Smooth muscle cell of the brain vasculature (primary cell): ENCODE data around the gene MAGEE1.
A peak's percentile ranks its signal among the peaks of the same experiment; 100 is the strongest.

Experiments
- DNase-seq: peaks from one replicate; pipeline ENCODE4 v3.0.0-alpha.2; 2012; ENCODE audit warnings: low read depth, low spot score

The MAGEE1 gene

GRCh38 chrX:76427560-76428242, at the start of gene MAGEE1:
TSS of gene MAGEE1 (plus strand) at chrX:76427710. CDS start at chrX:76427931, 221 bp downstream.
- peak; percentile 26 for DNase-seq

DNA sequence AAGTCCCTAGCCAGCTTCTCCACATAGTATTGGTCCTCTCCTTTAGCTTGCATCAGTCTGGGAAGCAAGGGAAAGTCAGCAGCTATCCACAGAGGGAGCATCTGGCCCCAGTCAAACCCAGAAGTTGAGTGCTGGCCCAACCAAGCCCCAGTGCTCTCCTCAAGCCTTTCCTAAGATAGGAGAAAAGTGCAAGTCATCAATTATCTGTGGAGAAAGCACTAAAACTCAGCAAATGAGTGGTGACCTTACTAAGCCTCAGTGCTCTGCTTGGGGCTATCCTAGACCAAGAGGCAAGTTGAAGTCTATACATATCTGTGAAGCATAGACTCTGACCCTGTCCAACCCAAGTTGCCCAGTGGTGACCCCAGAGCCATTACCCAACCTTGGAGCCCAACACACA, 28.5 kb upstream of the MAGEE1 start:
- DNase-seq, result no peak

GRCh38 chrX:76407795-76408194, 19.7 kb upstream of the MAGEE1 start:
- no peak for DNase-seq

DNA sequence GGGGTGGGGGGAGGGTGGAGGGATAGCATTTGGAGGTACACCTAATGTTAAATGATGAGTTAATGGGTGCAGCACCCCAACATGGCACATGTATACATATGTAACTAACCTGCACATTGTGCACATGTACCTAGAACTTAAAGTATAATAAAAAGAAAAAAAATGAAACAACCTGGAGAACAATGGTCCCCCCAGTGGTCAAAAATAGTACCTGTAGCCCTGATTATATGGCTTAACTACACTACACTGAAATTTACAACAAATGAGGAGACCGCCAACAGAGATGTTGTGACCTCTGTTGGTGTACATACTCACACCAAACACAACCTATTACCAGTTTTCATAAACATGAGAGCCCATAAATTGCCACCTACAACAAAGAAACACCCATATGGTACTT, 7.3 kb upstream of the MAGEE1 start:
- DNase-seq, result no peak

DNA sequence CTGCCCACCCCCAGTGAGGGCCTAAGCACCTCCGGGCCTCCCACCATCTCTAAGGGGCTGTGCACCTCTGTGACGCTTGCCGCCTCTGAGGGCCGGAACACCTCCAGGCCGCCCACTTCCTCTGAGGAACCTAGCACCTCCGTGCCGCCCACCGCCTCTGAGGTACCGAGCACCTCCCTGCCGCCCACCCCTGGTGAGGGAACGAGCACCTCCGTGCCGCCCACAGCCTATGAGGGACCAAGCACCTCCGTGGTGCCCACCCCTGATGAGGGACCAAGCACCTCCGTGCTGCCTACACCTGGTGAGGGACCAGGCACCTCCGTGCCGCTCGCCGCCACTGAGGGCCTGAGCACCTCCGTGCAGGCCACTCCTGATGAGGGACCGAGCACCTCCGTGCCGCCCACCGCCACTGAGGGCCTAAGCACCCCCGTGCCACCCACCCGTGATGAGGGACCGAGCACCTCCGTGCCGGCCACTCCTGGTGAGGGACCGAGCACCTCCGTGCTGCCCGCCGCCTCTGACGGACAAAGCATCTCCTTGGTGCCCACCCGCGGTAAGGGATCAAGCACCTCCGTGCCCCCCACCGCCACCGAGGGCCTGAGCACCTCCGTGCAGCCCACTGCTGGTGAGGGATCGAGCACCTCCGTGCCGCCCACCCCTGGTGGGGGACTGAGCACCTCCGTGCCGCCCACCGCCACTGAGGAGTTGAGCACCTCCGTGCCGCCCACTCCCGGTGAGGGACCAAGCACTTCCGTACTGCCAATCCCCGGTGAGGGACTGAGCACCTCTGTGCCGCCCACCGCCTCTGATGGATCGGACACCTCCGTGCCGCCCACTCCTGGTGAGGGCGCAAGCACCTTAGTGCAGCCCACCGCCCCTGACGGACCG, 977 bp downstream of the MAGEE1 start:
- DNase-seq, result no peak

DNA sequence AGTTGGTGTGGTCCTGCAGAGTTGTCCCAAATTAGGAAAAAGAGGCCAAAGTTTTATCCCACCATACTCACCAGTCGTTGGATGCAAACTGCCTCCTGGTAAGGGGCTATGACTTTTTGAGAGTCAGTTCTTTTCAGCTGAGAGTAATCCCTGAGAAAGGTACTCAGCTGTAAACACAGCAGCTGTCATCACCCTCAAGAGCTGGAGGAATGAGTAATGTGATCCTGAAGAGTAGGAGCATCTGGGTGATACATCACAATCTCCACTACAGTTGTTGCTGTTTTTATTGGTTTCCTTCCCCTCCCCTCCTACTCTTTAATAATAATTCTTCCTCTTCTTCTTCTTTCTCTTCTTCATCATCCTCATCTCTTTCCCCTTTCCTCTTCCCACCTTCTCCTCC, 5.7 kb downstream of the MAGEE1 start:
- DNase-seq, result no peak

GRCh38 chrX:76434103-76434741, 6.7 kb downstream of the MAGEE1 start:
- DNase-seq, result no peak

DNA sequence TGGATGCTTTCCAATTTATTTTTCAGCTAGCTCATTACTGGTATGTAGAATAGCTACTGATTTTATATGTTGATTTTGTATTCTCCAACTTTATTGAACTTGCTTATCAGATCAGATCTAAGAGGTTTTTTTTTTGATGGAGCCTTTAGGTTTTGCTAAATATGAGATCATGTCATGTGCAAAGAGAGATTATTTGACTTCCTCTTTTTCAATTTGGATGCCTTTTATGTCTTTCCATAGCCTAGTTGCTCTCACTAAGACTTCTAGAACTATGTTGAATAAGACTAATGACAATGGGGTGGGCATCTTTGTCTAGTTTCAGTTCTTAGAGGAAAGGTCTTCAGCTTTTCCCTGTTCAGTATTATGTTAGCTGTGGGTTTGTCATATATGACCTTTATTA, 11.7 kb downstream of the MAGEE1 start:
- no peak for DNase-seq

DNA sequence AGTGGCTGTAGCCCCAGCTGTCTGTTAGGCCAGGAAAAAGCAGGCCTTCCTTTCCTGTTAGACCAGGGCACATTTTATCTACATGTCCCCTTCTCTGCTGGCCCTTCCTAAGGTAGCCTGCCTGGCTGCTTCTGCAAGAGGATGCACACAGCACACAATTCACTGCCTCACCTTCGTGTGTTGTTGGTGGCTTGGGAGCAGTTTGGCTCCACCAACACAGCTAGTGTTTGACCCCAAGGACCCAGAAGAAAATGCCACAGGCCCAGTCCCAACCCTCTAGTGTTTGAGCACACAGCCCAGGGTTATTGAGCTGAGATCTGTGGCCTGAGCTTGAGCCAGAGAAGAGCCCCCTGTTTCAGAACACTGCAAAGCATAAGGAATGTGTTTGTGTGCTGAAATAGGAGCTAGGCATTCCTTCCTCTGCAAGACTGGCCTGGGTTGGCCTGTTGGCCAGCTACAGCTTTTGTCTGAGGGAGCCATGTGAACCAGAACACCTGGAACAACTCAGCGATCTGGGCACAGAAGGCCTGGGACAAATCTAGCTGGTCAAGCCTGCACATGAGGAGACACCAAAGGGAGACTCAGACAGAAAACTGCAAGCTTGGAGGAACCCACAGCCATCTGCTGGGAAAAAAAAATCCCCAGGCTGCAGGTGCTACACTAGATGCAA, 26.4 kb downstream of the MAGEE1 start:
- DNase-seq, result no peak

DNA sequence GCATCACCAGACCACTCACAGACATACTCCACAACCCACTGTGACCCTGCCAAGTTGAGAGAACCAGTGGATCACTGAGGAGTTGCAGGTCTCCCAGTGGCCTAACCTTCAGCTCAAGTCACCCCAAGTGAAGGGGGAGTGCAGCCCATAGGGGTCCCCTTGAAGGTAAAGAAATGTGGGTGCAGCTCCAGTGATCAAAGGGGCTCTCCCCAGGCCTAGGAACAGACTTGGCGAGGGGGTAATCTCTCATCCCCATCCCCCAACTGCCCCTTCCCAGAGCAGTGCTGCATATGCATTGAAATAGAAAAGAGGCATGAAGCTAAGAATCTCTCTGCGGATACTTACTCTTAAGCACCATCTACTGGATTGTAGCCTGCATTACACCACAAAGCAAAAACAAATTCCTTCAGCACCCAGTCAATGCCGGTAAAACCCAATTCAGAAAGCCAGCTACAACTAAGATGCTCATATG, 27.0 kb downstream of the MAGEE1 start:
- no peak for DNase-seq

GRCh38 chrX:76477353-76477752, 49.8 kb downstream of the MAGEE1 start:
- DNase-seq, result no peak
